OCI-LY3 (cell line): ENCODE results near the gene HDAC4.

ENCODE experiments used
- CTCF ChIP-seq: fragments of 200-600, 300-600 bp; sonication (generic); IDR thresholded peaks from 2 replicates; pipeline ENCODE4 v1.5.1; 2014; ENCODE audit warnings: antibody characterized with exemption, low read length, low read depth
- EZH2phosphoT487 ChIP-seq: fragments of 200-600 bp; shearing (Covaris generic); IDR thresholded peaks from 2 replicates; pipeline ENCODE4 v1.6.1; 2018; ENCODE audit warnings: antibody characterized with exemption, mixed run types, low read depth

GRCh38 chr2:239082425-239082824 lies 318.4 kb downstream of the HDAC4 start:
- TF ChIP-seq EZH2phosphoT487 = no peak
- TF ChIP-seq CTCF = no peak
